Measurements from ENCODE around the gene TRIM77.
"Not testable (repeated sequence)": the region's sequence is repeated elsewhere in the genome, so short reads cannot be mapped to it uniquely, and the experiment has no call there.

- TF ChIP-seq CTCF (IDR thresholded peaks at IDR 0.05; ENCODE audit: low read depth, low read length); EZH2phosphoT487 (IDR thresholded peaks at IDR 0.05; ENCODE audit: low read depth): not testable (repeated sequence)
Observed at GRCh38 chr11:89669586-89669985, 40.5 kb upstream of the TRIM77 start.
